Smooth muscle cell (in vitro differentiated cells): ENCODE data around the gene TBXA2R. TPM values are rescaled to one million over a fixed set of nuclear protein-coding genes. Genes with fewer than 3 reads are reported as not detected.

Source experiments
- DNase-seq: peaks from one replicate; lab custom pipeline; 2025; ENCODE audit not compliant: unreplicated experiment; lab: John Stamatoyannopoulos, UW
- H2AFZ ChIP-seq: fragments of 200-600 bp; sonication (generic); 2 replicates; pipeline ENCODE4 v1.6.0; 2016; ENCODE audit warnings: antibody characterized with exemption, low read depth, mild to moderate bottlenecking
- H3F3A ChIP-seq: fragments of 200-600 bp; sonication (generic); 2 replicates; pipeline ENCODE4 v1.6.0; 2017; ENCODE audit warnings: antibody characterized with exemption, low read depth
- H3K27ac ChIP-seq: fragments of 200-600 bp; sonication (generic); 2 replicates; pipeline ENCODE4 v1.5.1; 2016; ENCODE audit warnings: low read depth, mild to moderate bottlenecking
- H3K27me3 ChIP-seq: fragments of 200-600 bp; sonication (generic); 2 replicates; pipeline ENCODE4 v1.6.1; 2016; ENCODE audit warnings: low read depth, mild to moderate bottlenecking
- H3K36me3 ChIP-seq: fragments of 200-600 bp; sonication (generic); 2 replicates; pipeline ENCODE4 v1.5.1; 2016; ENCODE audit warnings: low read depth
- H3K4me1 ChIP-seq: fragments of 200-600 bp; sonication (generic); 2 replicates; pipeline ENCODE4 v1.5.1; 2016; ENCODE audit warnings: low read depth
- H3K4me2 ChIP-seq: fragments of 200-600 bp; sonication (generic); 2 replicates; pipeline ENCODE4 v1.6.0; 2016; ENCODE audit warnings: mild to moderate bottlenecking
- H3K4me3 ChIP-seq: fragments of 200-600 bp; sonication (generic); 2 replicates; pipeline ENCODE4 v1.5.1; 2016; ENCODE audit warnings: mild to moderate bottlenecking
- H3K79me2 ChIP-seq: fragments of 200-600 bp; sonication (generic); 2 replicates; pipeline ENCODE4 v1.6.0; 2016; ENCODE audit warnings: low read depth, mild to moderate bottlenecking
- H3K9ac ChIP-seq: fragments of 200-600 bp; sonication (generic); 2 replicates; pipeline ENCODE4 v1.6.0; 2016; ENCODE audit warnings: low read depth
- H3K9me3 ChIP-seq: fragments of 200-600 bp; sonication (generic); replicated peaks from 2 replicates; pipeline ENCODE4 v1.5.1; 2016; ENCODE audit warnings: low read depth
- H4K20me1 ChIP-seq: fragments of 200-600 bp; sonication (generic); 2 replicates; pipeline ENCODE4 v1.6.0; 2016; ENCODE audit warnings: low read depth
- WGBS: methylation state at CpG from one replicate; pipeline ENCODE4 v1.1.7; 2016; ENCODE audit warnings: low lambda C conversion rate; 5-methylcytosine and 5-hydroxymethylcytosine counted together
- polyA plus RNA-seq: library from polyadenylated mRNA; unstranded; fragments of >200 nt; fragmentation: Nextera tagmentation; extraction: Ambion mirVana; gene quantifications from 2 replicates; pipeline ENCODE4 v1.2.1, GENCODE V29; 2016
- total RNA-seq: library from RNA; depleted of rRNA; stranded (reverse); fragments of >200 nt; gene quantifications from 2 replicates; pipeline ENCODE4 v1.2.3, GENCODE V29; 2014
- TF ChIP-seq, protein P1 (sequence below): fragments of 200-600 bp; sonication (generic); IDR thresholded peaks from 2 replicates; pipeline ENCODE4 v1.5.1; 2017; ENCODE audit warnings: borderline replicate concordance, mild to moderate bottlenecking, antibody characterized with exemption; ENCODE audit not compliant: insufficient read depth, poor library complexity, severe bottlenecking

The TBXA2R gene
- total and polyA plus RNA-seq, 2 experiments from 2014 or later, result 1.7 to 9.3 TPM

DNA sequence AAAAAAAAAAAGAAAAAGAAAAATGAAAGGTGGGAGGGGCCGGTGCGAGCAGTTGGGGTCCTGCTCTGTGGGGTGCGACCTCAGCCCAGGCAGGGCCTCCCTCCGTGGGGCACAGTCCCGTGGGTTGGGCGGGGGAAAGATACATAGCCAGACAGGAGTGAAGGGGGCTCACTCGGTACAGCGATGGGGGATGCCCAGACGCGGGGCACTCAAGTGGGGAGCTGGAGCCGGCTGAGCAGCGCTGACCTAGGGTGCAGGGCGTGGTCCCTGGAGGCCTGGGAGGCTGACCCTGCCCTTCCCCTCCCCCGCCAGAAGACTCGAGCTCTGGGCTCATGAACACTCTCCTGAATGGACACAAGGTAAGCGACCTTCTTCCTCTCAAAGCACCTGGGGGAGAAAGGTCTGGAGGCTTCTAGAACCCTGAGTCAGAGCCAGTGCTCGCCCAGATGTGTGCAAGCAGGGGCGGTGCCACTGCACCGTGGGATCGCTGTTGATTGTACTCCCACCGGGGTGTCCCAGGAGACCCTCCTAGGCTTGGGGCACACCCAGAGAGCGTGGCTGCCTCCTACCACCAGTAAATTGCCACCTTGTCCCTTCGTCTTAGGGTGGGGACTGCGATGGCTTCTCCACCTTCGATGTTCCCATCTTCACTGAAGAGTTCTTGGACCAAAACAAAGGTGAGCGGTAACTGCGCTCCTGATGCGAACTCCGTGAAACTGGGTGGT is 30.6 kb downstream of the TBXA2R start:
- Histone ChIP-seq H3K4me2 (peak overlapping the region; percentile 96), H2AFZ (no peak overlapping the region), H3K79me2 (no peaks in the 10 kb centered on the region), H3K36me3 (no peaks in the 10 kb centered on the region), H4K20me1 (peaks cover 45% of the 10 kb centered on the region), H3K9me3 (no peaks in the 10 kb centered on the region), H3K9ac (no peak overlapping the region), H3F3A (peaks cover 38% of the 10 kb centered on the region), H3K27me3 (no peaks in the 10 kb centered on the region), H3K27ac (no peak overlapping the region), H3K4me1 (peaks cover 14% of the 10 kb centered on the region), H3K4me3 (peak overlapping the region; percentile 47)
- DNase-seq, result no peak
- 72% methylated on average over 29 of the region's 29 CpGs for WGBS
- TF ChIP-seq, protein P1, sequence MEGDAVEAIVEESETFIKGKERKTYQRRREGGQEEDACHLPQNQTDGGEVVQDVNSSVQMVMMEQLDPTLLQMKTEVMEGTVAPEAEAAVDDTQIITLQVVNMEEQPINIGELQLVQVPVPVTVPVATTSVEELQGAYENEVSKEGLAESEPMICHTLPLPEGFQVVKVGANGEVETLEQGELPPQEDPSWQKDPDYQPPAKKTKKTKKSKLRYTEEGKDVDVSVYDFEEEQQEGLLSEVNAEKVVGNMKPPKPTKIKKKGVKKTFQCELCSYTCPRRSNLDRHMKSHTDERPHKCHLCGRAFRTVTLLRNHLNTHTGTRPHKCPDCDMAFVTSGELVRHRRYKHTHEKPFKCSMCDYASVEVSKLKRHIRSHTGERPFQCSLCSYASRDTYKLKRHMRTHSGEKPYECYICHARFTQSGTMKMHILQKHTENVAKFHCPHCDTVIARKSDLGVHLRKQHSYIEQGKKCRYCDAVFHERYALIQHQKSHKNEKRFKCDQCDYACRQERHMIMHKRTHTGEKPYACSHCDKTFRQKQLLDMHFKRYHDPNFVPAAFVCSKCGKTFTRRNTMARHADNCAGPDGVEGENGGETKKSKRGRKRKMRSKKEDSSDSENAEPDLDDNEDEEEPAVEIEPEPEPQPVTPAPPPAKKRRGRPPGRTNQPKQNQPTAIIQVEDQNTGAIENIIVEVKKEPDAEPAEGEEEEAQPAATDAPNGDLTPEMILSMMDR, result no peak

DNA sequence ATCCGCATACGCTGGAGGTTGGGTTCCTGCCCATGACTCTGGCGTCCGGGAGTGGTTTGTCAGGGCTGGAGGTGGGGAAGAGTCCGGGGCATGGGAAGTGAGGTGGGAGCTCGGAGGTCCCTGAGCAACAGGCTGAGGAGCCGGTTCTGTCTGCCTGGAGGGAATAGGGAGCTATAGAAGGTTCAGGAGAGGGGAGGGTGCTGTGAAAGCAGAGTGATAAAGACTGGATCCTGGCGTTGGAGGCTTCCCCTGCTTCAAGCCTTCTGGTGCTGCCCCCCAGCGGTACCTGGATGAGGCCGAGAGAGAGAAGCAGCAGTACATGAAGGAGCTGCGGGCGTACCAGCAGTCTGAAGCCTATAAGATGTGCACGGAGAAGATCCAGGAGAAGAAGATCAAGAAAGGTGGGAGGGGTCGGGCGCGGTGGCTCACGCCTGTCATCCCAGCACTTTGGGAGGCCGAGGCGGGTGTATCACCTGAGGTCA is 31.4 kb downstream of the TBXA2R start:
- Histone ChIP-seq H3K9ac (no peak overlapping the region), H3K79me2 (no peaks in the 10 kb centered on the region), H3K9me3 (no peaks in the 10 kb centered on the region), H4K20me1 (peaks cover 45% of the 10 kb centered on the region), H3K36me3 (no peaks in the 10 kb centered on the region), H3F3A (peaks cover 32% of the 10 kb centered on the region), H3K27ac (no peak overlapping the region), H3K4me2 (no peak overlapping the region), H3K27me3 (no peaks in the 10 kb centered on the region), H3K4me1 (peaks cover 14% of the 10 kb centered on the region), H2AFZ (no peak overlapping the region), H3K4me3 (no peak overlapping the region)
- WGBS, result 90% methylated on average over 19 of the region's 19 CpGs
- DNase-seq, result no peak
- TF ChIP-seq, protein P1, result peak; percentile 19

DNA sequence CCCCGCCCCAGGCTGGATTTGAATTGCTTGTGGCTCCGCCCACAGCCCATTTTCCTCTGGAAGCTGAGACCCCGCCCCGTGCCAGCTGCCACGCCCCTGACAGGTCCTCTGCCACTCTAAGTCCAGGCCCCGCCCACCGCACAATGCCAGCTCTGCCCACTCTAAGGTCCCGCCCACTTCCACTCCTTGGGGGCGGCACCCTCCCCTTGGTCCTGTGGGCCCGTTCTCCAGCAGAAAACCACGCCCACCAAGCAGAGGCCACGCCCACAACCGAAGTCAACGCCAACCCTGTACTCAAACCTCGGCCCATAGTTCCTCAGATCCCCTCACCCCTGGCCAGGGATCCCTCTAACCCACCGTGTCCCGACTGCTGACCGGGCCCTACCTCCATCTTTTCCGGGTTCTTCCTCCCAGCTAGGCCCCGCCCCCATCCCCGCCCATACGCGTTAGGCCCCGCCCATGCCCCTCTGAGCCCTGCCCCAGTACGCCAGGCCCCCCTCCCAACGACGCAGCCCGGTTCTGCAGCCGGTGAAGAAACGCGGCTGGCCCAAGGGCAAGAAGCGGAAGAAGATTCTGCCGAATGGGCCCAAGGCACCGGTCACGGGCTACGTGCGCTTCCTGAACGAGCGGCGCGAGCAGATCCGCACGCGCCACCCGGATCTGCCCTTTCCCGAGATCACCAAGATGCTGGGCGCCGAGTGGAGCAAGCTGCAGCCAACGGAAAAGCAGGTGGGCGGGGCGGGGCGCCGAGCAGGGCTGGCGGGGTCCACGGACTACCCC is 32.6 kb downstream of the TBXA2R start:
- peaks cover 14% of the 10 kb centered on the region for H3K4me1 ChIP-seq
- TF ChIP-seq, protein P1, result no peak
- H3K79me2 ChIP-seq, result no peaks in the 10 kb centered on the region
- H3K4me2 ChIP-seq, result peak overlapping the region; percentile 99
- H3K9ac ChIP-seq, result no peak overlapping the region
- peaks cover 22% of the 10 kb centered on the region for H3F3A ChIP-seq
- H3K36me3 ChIP-seq, result no peaks in the 10 kb centered on the region
- no peaks in the 10 kb centered on the region for H3K27me3 ChIP-seq
- 41% methylated on average over 40 of the region's 55 CpGs for WGBS
- peaks cover 35% of the 10 kb centered on the region for H4K20me1 ChIP-seq
- peak overlapping the region; percentile 95 for H3K4me3 ChIP-seq
- H2AFZ ChIP-seq, result no peak overlapping the region
- no peaks in the 10 kb centered on the region for H3K9me3 ChIP-seq
- DNase-seq, result peak; percentile 76
- H3K27ac ChIP-seq, result no peak overlapping the region
